NAMALWA (cell line): ENCODE results near the gene NUAK2.
"Not testable (repeated sequence)": the region's sequence is repeated elsewhere in the genome, so short reads cannot be mapped to it uniquely, and the experiment has no call there.

ENCODE experiments used
- DNase-seq: peaks from one replicate; pipeline ENCODE4 v3.0.0-alpha.2; 2015; ENCODE audit warnings: low spot score

NUAK2 gene

GRCh38 chr1:205321162-205321958 is at the start of gene NUAK2:
Gene NUAK2 (minus strand): TSS chr1:205321745. CDS start chr1:205321628, 117 bp downstream.
- peak; percentile 86 for DNase-seq

DNA sequence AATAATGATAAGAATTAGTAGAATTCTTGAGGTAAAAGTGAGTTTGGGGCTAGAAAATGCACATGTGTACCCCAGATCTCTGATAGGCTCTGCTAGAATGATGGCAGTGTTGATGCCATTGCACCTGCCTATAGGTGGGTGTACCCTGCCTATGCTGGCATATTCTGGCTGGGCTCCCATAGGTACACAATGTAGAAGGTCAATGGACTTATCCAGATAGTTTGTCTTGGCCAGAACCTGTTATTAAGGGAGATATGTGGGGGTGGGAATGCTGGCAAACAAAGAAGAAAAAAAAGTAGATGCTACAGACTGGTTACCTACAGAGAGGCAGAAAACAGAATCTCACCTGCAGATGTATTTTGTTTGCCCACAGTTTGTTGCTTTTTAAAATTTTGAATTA is 49.2 kb upstream of the NUAK2 start:
- no peak for DNase-seq

DNA sequence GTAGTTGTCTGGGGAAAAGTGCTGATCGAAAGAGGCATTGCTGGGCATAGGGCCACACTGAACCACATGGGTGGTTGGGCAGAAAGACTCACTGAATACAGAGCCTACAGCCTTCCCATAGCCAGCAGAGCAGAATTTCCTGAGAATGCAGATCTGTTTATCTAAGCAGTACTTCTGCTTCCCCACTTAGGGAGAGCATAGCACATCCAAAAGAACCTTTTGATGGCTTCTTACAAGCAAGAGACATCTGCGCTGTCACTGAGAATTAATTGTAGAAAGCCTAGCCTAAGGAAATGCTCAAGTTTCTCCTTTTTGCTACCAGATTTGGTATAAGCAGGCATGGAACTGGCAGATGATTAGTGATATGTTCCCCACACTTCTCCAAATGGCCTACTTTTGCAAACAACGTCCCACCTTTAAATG is 48.2 kb upstream of the NUAK2 start:
- no peak for DNase-seq

DNA sequence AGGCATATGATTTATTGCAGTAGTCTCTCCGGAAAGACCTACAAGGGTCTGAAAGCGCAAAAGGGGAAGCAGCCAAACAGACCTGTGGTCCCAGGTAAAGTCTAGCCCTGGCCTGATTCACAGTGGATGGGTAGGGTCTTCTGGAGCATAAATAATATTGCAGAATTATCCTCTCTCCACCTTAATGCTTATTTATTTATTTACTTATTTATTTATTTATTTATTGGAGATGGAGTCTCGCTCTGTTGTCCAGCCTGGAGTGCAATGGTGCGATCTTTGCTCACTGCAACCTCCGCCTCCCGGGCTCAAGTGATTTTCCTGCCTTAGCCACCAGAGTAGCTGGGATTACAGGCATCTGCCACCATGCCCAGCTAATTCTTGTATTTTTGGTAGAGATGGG is 46.9 kb upstream of the NUAK2 start:
- no peak for DNase-seq

GRCh38 chr1:205365945-205366463 is 44.5 kb upstream of the NUAK2 start:
- no peak for DNase-seq

DNA sequence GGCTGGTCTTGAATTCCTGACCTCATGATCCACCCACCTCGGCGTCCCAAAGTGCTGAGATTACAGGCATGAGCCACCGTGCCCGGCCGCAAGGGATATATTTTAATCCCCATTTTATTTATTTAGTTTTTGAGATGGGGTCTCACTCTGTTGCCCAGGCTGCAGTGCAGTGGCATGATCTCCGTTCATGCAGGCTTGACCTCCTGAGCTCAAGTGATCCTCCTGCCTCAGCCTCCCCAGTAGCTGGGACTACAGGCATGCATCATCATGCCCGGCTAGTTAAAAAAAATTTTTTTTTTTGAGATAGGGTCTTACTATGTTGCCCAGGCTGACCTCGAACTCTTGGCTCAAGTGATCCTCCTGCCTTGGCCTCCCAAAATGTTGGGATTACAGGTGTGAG is 43.5 kb upstream of the NUAK2 start:
- not testable (repeated sequence) for DNase-seq

DNA sequence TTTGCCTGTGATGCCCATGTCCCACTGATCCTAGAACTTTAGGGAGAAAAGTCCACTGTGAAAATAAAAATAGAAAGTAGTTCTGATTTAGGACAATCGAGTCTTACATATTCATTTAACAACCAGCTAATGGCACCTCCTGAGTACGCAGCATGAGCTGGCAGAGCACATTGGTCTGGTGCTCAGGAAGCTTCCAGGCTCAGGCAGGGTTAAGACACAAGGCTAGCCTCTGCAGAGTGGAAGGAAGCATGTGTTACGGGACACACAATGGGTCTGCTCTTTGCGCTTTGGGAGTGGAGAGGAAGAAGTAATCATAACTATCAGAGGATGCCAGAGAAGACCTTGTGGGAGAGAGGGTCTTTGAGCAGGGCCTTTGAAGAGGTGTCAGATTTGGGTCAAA is 39.3 kb upstream of the NUAK2 start:
- no peak for DNase-seq

GRCh38 chr1:205359771-205360565 is 38.4 kb upstream of the NUAK2 start:
- DNase-seq: no peak

DNA sequence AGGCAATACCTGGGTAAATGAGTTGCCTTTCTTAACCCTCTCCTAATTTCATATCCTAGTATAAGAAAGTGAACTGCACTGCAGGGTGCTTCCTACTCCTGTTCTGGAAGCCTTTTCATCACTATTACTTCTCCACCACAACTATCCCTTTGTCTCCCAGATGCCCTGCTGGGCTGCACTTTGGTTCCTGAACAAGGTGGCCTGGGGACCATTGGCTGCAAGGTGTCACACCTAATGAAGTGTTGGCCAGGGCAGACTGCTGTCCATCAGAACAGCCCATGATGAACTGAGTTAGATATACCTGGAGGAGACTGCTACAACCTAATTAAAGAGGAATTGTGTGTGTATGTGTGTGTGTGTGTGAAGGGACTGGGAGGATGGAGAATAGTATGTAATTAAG is 37.0 kb upstream of the NUAK2 start:
- no peak for DNase-seq

DNA sequence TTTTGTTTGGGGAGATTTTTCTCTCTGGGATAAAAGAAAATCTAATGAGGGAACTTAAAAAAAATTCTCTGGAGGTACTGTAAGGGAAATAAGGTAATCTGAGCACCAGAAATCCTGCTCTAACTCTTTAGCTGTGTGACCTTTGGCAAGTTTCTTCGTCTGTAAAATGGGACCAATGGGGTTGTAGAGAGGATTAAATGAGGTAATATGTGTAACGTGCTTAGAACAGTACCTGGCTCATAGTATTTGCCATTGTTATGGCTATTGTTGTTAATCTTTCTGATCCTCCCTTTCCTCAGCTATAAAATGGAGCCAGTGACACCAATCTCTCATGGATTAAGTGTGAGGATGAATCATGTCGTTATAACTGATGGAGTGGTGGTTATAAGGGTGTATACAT is 36.0 kb upstream of the NUAK2 start:
- no peak for DNase-seq

GRCh38 chr1:205356440-205357139 is 35.0 kb upstream of the NUAK2 start, which contains the start of gene KLHDC8A:
Gene KLHDC8A (minus strand): TSS chr1:205356922. CDS start chr1:205343604, 13,318 bp downstream.
- DNase-seq: no peak

- no peak for DNase-seq
These were observed 33.5 kb upstream of the NUAK2 start for GRCh38 chr1:205355075-205355453.

- peak; percentile 81 for DNase-seq
These were observed 32.9 kb upstream of the NUAK2 start for GRCh38 chr1:205354259-205355074.

- no peak for DNase-seq
These were observed 32.1 kb upstream of the NUAK2 start for GRCh38 chr1:205353612-205354011.

- DNase-seq: no peak
These were observed 31.6 kb upstream of the NUAK2 start for GRCh38 chr1:205353191-205353590.

GRCh38 chr1:205351984-205352713 is 30.6 kb upstream of the NUAK2 start:
- DNase-seq: no peak

DNA sequence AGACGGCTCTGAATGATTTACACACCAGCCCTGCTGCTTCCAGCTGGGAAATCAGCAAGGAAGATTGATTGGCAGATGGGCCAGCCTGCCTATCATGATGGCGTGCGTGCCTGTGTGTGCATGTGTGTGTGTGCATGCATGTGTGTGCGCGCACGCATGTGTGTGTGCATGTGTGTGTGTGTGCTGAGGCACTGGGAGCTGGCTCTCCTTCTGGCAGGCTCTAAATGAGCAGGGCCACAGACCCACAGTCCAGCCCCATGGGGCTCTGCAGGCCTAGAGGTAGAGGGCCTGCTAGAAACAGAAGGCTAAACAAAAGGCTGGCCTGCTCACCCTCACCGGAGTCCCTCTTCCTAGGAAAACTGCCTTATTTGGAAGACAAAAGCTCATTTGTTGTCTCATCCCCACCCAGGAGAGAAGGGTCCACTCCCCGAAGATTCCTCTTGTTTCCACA is 29.2 kb upstream of the NUAK2 start:
- no peak for DNase-seq

DNA sequence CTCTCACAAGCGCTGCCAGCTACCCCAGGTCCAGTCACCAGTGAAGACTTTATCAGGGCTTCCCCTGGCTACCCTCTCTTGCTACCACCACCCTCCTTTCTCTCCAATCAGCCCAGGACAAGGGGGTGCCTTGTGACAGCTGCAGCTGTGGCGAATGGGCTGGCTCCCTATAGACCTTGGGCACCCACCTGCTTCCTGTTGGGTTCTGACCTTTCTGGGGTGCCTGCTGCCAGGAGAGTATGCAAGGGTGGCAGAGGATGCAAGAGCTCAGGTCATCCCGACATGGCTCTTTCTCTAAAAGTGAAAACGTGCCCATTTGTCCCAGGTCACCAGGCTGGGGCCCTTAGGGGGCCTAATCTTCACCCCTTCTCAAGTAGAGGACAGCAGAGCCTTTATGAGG is 28.6 kb upstream of the NUAK2 start:
- no peak for DNase-seq

GRCh38 chr1:205348554-205349487 is 27.3 kb upstream of the NUAK2 start:
- no peak for DNase-seq
